ENCODE results near the gene PDCD11.
"Not testable (repeated sequence)": the region's sequence is repeated elsewhere in the genome, so short reads cannot be mapped to it uniquely, and the experiment has no call there.

The PDCD11 gene

GRCh38 chr10:103416436-103417147 is 20.2 kb downstream of the PDCD11 start:
- peak; percentile 24 for DNase-seq

- DNase-seq, result not testable (repeated sequence)
Measured at GRCh38 chr10:103417148-103417469, 20.7 kb downstream of the PDCD11 start.

- DNase-seq, result no peak
Measured at GRCh38 chr10:103417601-103418000, 21.2 kb downstream of the PDCD11 start.

GRCh38 chr10:103419101-103419500 is 22.7 kb downstream of the PDCD11 start:
- no peak for DNase-seq

- DNase-seq, result no peak
Measured at GRCh38 chr10:103423748-103424147, 27.3 kb downstream of the PDCD11 start.

GRCh38 chr10:103427866-103428265 is 31.4 kb downstream of the PDCD11 start:
- DNase-seq, result no peak

- no peak for DNase-seq
Measured at GRCh38 chr10:103428989-103429643, 32.7 kb downstream of the PDCD11 start.

- no peak for DNase-seq
Measured at GRCh38 chr10:103429647-103430046, 33.2 kb downstream of the PDCD11 start.

- no peak for DNase-seq
Measured at GRCh38 chr10:103431902-103432301, 35.5 kb downstream of the PDCD11 start.

GRCh38 chr10:103433858-103434257 is 37.4 kb downstream of the PDCD11 start:
- no peak for DNase-seq

GRCh38 chr10:103439776-103440175 is 43.4 kb downstream of the PDCD11 start:
- no peak for DNase-seq

GRCh38 chr10:103440416-103440815 is 44.0 kb downstream of the PDCD11 start:
- no peak for DNase-seq

GRCh38 chr10:103441206-103441605 is 44.8 kb downstream of the PDCD11 start:
- DNase-seq, result no peak

- DNase-seq, result no peak
Measured at GRCh38 chr10:103441611-103442010, 45.2 kb downstream of the PDCD11 start.

GRCh38 chr10:103442031-103442461 is 45.6 kb downstream of the PDCD11 start:
- DNase-seq, result no peak

- DNase-seq, result no peak
Measured at GRCh38 chr10:103443475-103444185, 47.2 kb downstream of the PDCD11 start.

GRCh38 chr10:103444478-103444877 is 48.1 kb downstream of the PDCD11 start:
- no peak for DNase-seq

- DNase-seq, result no peak
Measured at GRCh38 chr10:103445366-103445765, 48.9 kb downstream of the PDCD11 start.

GRCh38 chr10:103445767-103446567 is 49.5 kb downstream of the PDCD11 start:
- no peak for DNase-seq

- DNase-seq, result no peak
Measured at GRCh38 chr10:103447187-103447586, 50.8 kb downstream of the PDCD11 start.

- no peak for DNase-seq
Measured at GRCh38 chr10:103448746-103449145, 52.3 kb downstream of the PDCD11 start.

- DNase-seq, result no peak
Measured at GRCh38 chr10:103449208-103450144, 53.0 kb downstream of the PDCD11 start.
